HCT116 (cell line): ENCODE measurements around the gene IZUMO1. TPM values are rescaled to one million over a fixed set of nuclear protein-coding genes. Genes with fewer than 3 reads are reported as not detected.

Experiments used
- ATAC-seq: fragments of 200-7000 bp; cut with Tn5 transposase; 2 replicates; pipeline ENCODE4 v1.9.1; 2020; ENCODE audit warnings: mild to moderate bottlenecking, moderate library complexity
- BruUV-seq: library from RNA; stranded (reverse); fragments of 400-500 nt; replicated peaks from 2 replicates; lab custom pipeline; 2021; lab: Mats Ljungman, UMichigan
- CTCF ChIA-PET: fragments of 300-600 bp; sonication (Branson Sonifier 250); formaldehyde crosslinking; loops from one replicate; lab custom pipeline; 2021; ENCODE audit warnings: antibody characterized with exemption; lab: Charles Lee
- POLR2A ChIA-PET: fragments of 300-600, 350-600 bp; sonication (Branson Sonifier 250); formaldehyde crosslinking; loops from one replicate; lab custom pipeline; 2021; ENCODE audit warnings: antibody characterized with exemption; lab: Charles Lee
- RAD21 ChIA-PET, 2 experiments: fragments of 300-600 bp; sonication (Branson Sonifier 250); formaldehyde crosslinking; loops; one replicate each; lab custom pipeline; 2023; ENCODE audit warnings: low total read pairs in 2 of 2; ENCODE audit not compliant: uncharacterized antibody in 2 of 2, unreplicated experiment in 2 of 2, low non-redundant PET in 1 of 2; lab: Charles Lee
- DNase-seq: peaks from one replicate; pipeline ENCODE4 v3.0.0-alpha.2; 2010; ENCODE audit warnings: low read depth, low spot score
- H2AFZ ChIP-seq: fragments of 200-600 bp; shearing (Covaris generic), sonication (generic); 2 replicates; pipeline ENCODE4 v1.6.1; 2017; ENCODE audit warnings: low read depth, mixed run types, mixed read lengths, antibody characterized with exemption, low read length; ENCODE audit not compliant: poor library complexity, severe bottlenecking
- H3K27ac ChIP-seq: 2 replicates; pipeline ENCODE4 v1.5.1; 2012; ENCODE audit warnings: low read depth, low read length
- H3K27me3 ChIP-seq: fragments of 200-600 bp; sonication (generic); 2 replicates; pipeline ENCODE4 v1.6.1; 2016; ENCODE audit warnings: mixed run types, low read length, mixed read lengths; ENCODE audit not compliant: insufficient read depth
- H3K36me3 ChIP-seq, 2 experiments: fragments of 200-500 bp in 1 of 2; fragments of 200-600 bp in 1 of 2; sonication (Bioruptor generic) in 1 of 2; sonication (generic) in 1 of 2; 2 replicates each; pipeline versions ENCODE4 v1.5.1 to v1.6.1; 2014 to 2016; ENCODE audit warnings: low read length in 2 of 2, inconsistent platforms in 1 of 2, mixed read lengths in 1 of 2, mixed run types in 1 of 2; ENCODE audit not compliant: insufficient read depth in 2 of 2, control insufficient read depth in 1 of 2
- H3K4me1 ChIP-seq, 2 experiments: fragments of 200-600 bp in 1 of 2; sonication (generic) in 1 of 2; 2 replicates each; pipeline versions ENCODE4 v1.5.1 to v1.6.1; 2012 to 2017; ENCODE audit warnings: low read length in 2 of 2, inconsistent platforms in 1 of 2, mild to moderate bottlenecking in 1 of 2, mixed read lengths in 1 of 2, mixed run types in 1 of 2, moderate library complexity in 1 of 2; ENCODE audit not compliant: insufficient read depth in 2 of 2, control insufficient read depth in 1 of 2
- H3K4me2 ChIP-seq: fragments of 200-600 bp; sonication (generic); 2 replicates; pipeline ENCODE4 v1.6.1; 2017; ENCODE audit warnings: mixed run types, low read length, mixed read lengths
- H3K4me3 ChIP-seq, 2 experiments: fragments of 200-600 bp in 1 of 2; sonication (generic) in 1 of 2; replicated peaks in 1 of 2; 2 replicates each; pipeline ENCODE4 v1.5.1; 2011 to 2016; ENCODE audit warnings: low read length in 2 of 2, control low read depth in 1 of 2, low read depth in 1 of 2, mild to moderate bottlenecking in 1 of 2, mixed read lengths in 1 of 2, mixed run types in 1 of 2
- H3K79me2 ChIP-seq: fragments of 200-600 bp; sonication (generic); 2 replicates; pipeline ENCODE4 v1.6.1; 2017; ENCODE audit warnings: mild to moderate bottlenecking, mixed run types, low read length, moderate library complexity, mixed read lengths; ENCODE audit not compliant: insufficient read depth
- H3K9ac ChIP-seq: fragments of 200-600 bp; sonication (generic); 2 replicates; pipeline ENCODE4 v1.6.1; 2016; ENCODE audit warnings: low read length, mixed read lengths
- H3K9me2 ChIP-seq: fragments of 200-600 bp; sonication (generic), shearing (Covaris generic); 2 replicates; pipeline ENCODE4 v1.6.1; 2017; ENCODE audit warnings: mixed run types, mild to moderate bottlenecking, moderate library complexity; ENCODE audit not compliant: insufficient read depth
- H3K9me3 ChIP-seq, 2 experiments: fragments of 200-500 bp in 1 of 2; fragments of 200-600 bp in 1 of 2; sonication (Bioruptor generic) in 1 of 2; sonication (generic) in 1 of 2; 2 replicates each; pipeline ENCODE4 v1.6.1; 2014 to 2017; ENCODE audit warnings: low read length in 2 of 2, mixed read lengths in 2 of 2, inconsistent platforms in 1 of 2, low read depth in 1 of 2, mild to moderate bottlenecking in 1 of 2, mixed run types in 1 of 2, moderate library complexity in 1 of 2; ENCODE audit not compliant: control insufficient read depth in 1 of 2, insufficient read depth in 1 of 2
- H4K20me1 ChIP-seq: fragments of 200-600 bp; sonication (generic), shearing (Covaris generic); 2 replicates; pipeline ENCODE4 v1.6.1; 2017; ENCODE audit warnings: mixed run types, mild to moderate bottlenecking, moderate library complexity; ENCODE audit not compliant: insufficient read depth
- CEBPB ChIP-seq: IDR thresholded peaks from 2 replicates; pipeline ENCODE4 v1.6.1; 2012; ENCODE audit warnings: low read depth
- CTCF ChIP-seq, 3 experiments: fragments of 200-600 bp in 1 of 3; sonication (generic) in 1 of 3; IDR thresholded peaks in 2 of 3; conservative IDR thresholded peaks in 1 of 3; 2 replicates each; pipeline ENCODE4 v1.5.1; 2012 to 2017; ENCODE audit warnings: low read depth in 2 of 3, low read length in 2 of 3, antibody characterized with exemption in 1 of 3, borderline replicate concordance in 1 of 3, control low read depth in 1 of 3, mild to moderate bottlenecking in 1 of 3, mixed read lengths in 1 of 3, mixed run types in 1 of 3, moderate library complexity in 1 of 3; ENCODE audit not compliant: insufficient read depth in 1 of 3
- EZH2phosphoT487 ChIP-seq: fragments of 200-600 bp; IDR thresholded peaks from 2 replicates; pipeline ENCODE4 v1.6.1; 2018; ENCODE audit warnings: antibody characterized with exemption, borderline replicate concordance
- ZFX ChIP-seq: fragments of 450-650 bp; IDR thresholded peaks from 2 replicates; pipeline ENCODE4 v1.6.1; 2017
- intact Hi-C: fragments of 100-400 bp; cut with micrococcal nuclease; formaldehyde crosslinking; loops from 2 replicates; pipeline ENCODE4 v1.10.0; 2022
- total RNA-seq: library from RNA; stranded (reverse); gene quantifications from one replicate; pipeline ENCODE4 v1.2.1, GENCODE V29; 2021; ENCODE audit not compliant: unreplicated experiment

IZUMO1 gene
- total RNA-seq, 1 experiment from 2014 or later: 1.7 TPM

GRCh38 chr19:48738557-48739403 is 7.9 kb downstream of the IZUMO1 start (continued):
- TF ChIP-seq CTCF (IDR thresholded peaks at IDR 0.05 in 2 of 3, conservative IDR thresholded peaks at IDR 0.05 in 1 of 3; ENCODE audit: borderline replicate concordance in 1 of 3, insufficient read depth in 1 of 3, low read depth in 2 of 3, low read length in 2 of 3) (peak in 2 of 3 experiments; percentile 34 to 60; a peak in 5 of 6 replicates), CEBPB (no peak), EZH2phosphoT487 (no peak)

GRCh38 chr19:48737360-48737998 is 9.2 kb downstream of the IZUMO1 start:
- ChIA-PET CTCF (interaction anchor here (0.9 to 2.4 kb wide), 2 partner anchors 60 to 62 kb away, joined by 3 to 16 read pairs; no protein-coding TSS in a partner anchor), RAD21 (no interaction called here), POLR2A (no interaction called here)
- Histone ChIP-seq H2AFZ (no peak overlapping the region), H3K27me3 (no peaks in the 10 kb centered on the region), H3K4me1 (peaks cover 25 to 40% of the 10 kb centered on the region in 2 experiments), H3K4me3 (no peak overlapping the region), H3K4me2 (peak overlapping the region; percentile 58; the same call in 1 of the 2 replicates), H4K20me1 (no peaks in the 10 kb centered on the region), H3K79me2 (no peaks in the 10 kb centered on the region), H3K9me3 (no peaks in the 10 kb centered on the region), H3K9ac (no peak overlapping the region), H3K9me2 (no peaks in the 10 kb centered on the region), H3K27ac (peak overlapping the region; percentile 2; the same call in 1 of the 2 replicates), H3K36me3 (no peaks in the 10 kb centered on the region)
- DNase-seq (no peak), ATAC-seq (0 out of 2 replicates have a peak, but pooled peaks have one; percentile 18)
- BruUV-seq: no TSS peak
- intact Hi-C loops: no loop called here
- no peak for TF ChIP-seq ZFX
